Trophoblast cell (in vitro differentiated cells and primary cell): Measurements from ENCODE around the gene TP53TG5.

Source experiments
- DNase-seq, 2 donors: peaks; one replicate each; pipeline ENCODE4 v3.0.0-alpha.2; 2016
- H2AFZ ChIP-seq: 2 replicates; pipeline ENCODE4 v1.6.1; 2013; ENCODE audit warnings: low read length, moderate library complexity, mild to moderate bottlenecking; ENCODE audit not compliant: insufficient read depth, poor library complexity
- H2AK5ac ChIP-seq: 2 replicates; pipeline ENCODE4 v1.6.1; 2013; ENCODE audit warnings: mild to moderate bottlenecking, low read length
- H2BK120ac ChIP-seq: 2 replicates; pipeline ENCODE4 v1.6.1; 2013; ENCODE audit warnings: low read length, mild to moderate bottlenecking, moderate library complexity; ENCODE audit not compliant: insufficient read depth, poor library complexity
- H2BK12ac ChIP-seq: 2 replicates; pipeline ENCODE4 v1.6.1; 2013; ENCODE audit warnings: mild to moderate bottlenecking, low read length, moderate library complexity
- H2BK5ac ChIP-seq: 2 replicates; pipeline ENCODE4 v1.6.1; 2013; ENCODE audit warnings: low read length, low read depth, moderate library complexity, mild to moderate bottlenecking; ENCODE audit not compliant: poor library complexity
- H3K14ac ChIP-seq: 2 replicates; pipeline ENCODE4 v1.6.1; 2013; ENCODE audit warnings: mild to moderate bottlenecking, low read length
- H3K18ac ChIP-seq: 2 replicates; pipeline ENCODE4 v1.6.1; 2013; ENCODE audit warnings: mild to moderate bottlenecking, low read length
- H3K23ac ChIP-seq: 2 replicates; pipeline ENCODE4 v1.6.1; 2013; ENCODE audit warnings: low read length
- H3K27ac ChIP-seq: 2 replicates; pipeline ENCODE4 v1.5.1; 2013; ENCODE audit warnings: low read depth, mild to moderate bottlenecking, inconsistent platforms, low read length, moderate library complexity
- H3K27me3 ChIP-seq: 2 replicates; pipeline ENCODE4 v1.6.1; 2013; ENCODE audit warnings: inconsistent platforms, mild to moderate bottlenecking, low read length, moderate library complexity; ENCODE audit not compliant: insufficient read depth
- H3K36me3 ChIP-seq, 2 experiments: 1 replicate in 1 of 2; 2 replicates in 1 of 2; pipeline ENCODE4 v1.6.1; 2013; ENCODE audit warnings: low read length in 2 of 2, mild to moderate bottlenecking in 2 of 2, moderate library complexity in 1 of 2; ENCODE audit not compliant: insufficient read depth in 2 of 2, control insufficient read depth in 1 of 2
- H3K4ac ChIP-seq: 2 replicates; pipeline ENCODE4 v1.6.1; 2013; ENCODE audit warnings: low read depth, mild to moderate bottlenecking, low read length, moderate library complexity
- H3K4me1 ChIP-seq, 2 experiments: 1 replicate in 1 of 2; 2 replicates in 1 of 2; pipeline ENCODE4 v1.6.1; 2013; ENCODE audit warnings: low read length in 2 of 2, mild to moderate bottlenecking in 2 of 2, moderate library complexity in 1 of 2; ENCODE audit not compliant: insufficient read depth in 2 of 2, control insufficient read depth in 1 of 2
- H3K4me2 ChIP-seq: 2 replicates; pipeline ENCODE4 v1.6.1; 2013; ENCODE audit warnings: inconsistent platforms, mild to moderate bottlenecking, low read length, moderate library complexity
- H3K4me3 ChIP-seq: 2 replicates; pipeline ENCODE4 v1.5.1; 2013; ENCODE audit warnings: mild to moderate bottlenecking, low read depth, low read length, inconsistent platforms
- H3K79me1 ChIP-seq: one replicate; pipeline ENCODE4 v1.6.1; 2013; ENCODE audit warnings: low read length
- H3K79me2 ChIP-seq: 2 replicates; pipeline ENCODE4 v1.6.1; 2013; ENCODE audit warnings: low read length, mild to moderate bottlenecking; ENCODE audit not compliant: control insufficient read depth, insufficient read depth, poor library complexity
- H3K9ac ChIP-seq: 2 replicates; pipeline ENCODE4 v1.6.1; 2013; ENCODE audit warnings: mild to moderate bottlenecking, low read length
- H3K9me3 ChIP-seq: 2 replicates; pipeline ENCODE4 v1.6.1; 2013; ENCODE audit warnings: low read depth, mild to moderate bottlenecking, control low read depth, inconsistent platforms, low read length; ENCODE audit not compliant: insufficient read depth
- H4K12ac ChIP-seq: 2 replicates; pipeline ENCODE4 v1.6.1; 2013; ENCODE audit warnings: low read depth, mild to moderate bottlenecking, low read length, moderate library complexity
- H4K8ac ChIP-seq: 2 replicates; pipeline ENCODE4 v1.6.1; 2013; ENCODE audit warnings: low read depth, mild to moderate bottlenecking, low read length, moderate library complexity
- H4K91ac ChIP-seq: one replicate; pipeline ENCODE4 v1.6.1; 2013; ENCODE audit warnings: low read depth, mild to moderate bottlenecking, low read length, moderate library complexity
- WGBS: extraction: QIAGEN DNeasy Blood & Tissue Kit; methylation state at CpG from one replicate; pipeline ENCODE4 v1.1.7; 2013; ENCODE audit warnings: missing lambda C conversion rate; ENCODE audit not compliant: insufficient read length, insufficient coverage; ENCODE audit errors: extremely low coverage; 5-methylcytosine and 5-hydroxymethylcytosine counted together

The TP53TG5 gene

GRCh38 chr20:45359069-45359405 lies 19.1 kb downstream of the TP53TG5 start:
- no peaks in the 10 kb centered on the region for H3K36me3 ChIP-seq
- no peaks in the 10 kb centered on the region for H3K9me3 ChIP-seq
- H4K91ac ChIP-seq, result peak overlapping the region; percentile 92
- H3K18ac ChIP-seq, result peak overlapping the region; percentile 51
- no CpG with 5 or more reads among the region's 7 CpGs for WGBS
- H2BK12ac ChIP-seq, result peak overlapping the region; percentile 94
- H3K4ac ChIP-seq, result no peak overlapping the region
- H3K4me2 ChIP-seq, result no peak overlapping the region
- H2BK120ac ChIP-seq, result peak overlapping the region; percentile 73
- H4K8ac ChIP-seq, result peak overlapping the region; percentile 39
- no peak for DNase-seq
- peak overlapping the region; percentile 78 for H3K27ac ChIP-seq
- peaks cover 26% of the 10 kb centered on the region for H3K79me1 ChIP-seq
- H3K23ac ChIP-seq, result no peak overlapping the region
- H2AFZ ChIP-seq, result no peak overlapping the region
- H3K14ac ChIP-seq, result peak overlapping the region; percentile 39
- peaks cover 29 to 31% of the 10 kb centered on the region in 2 experiments for H3K4me1 ChIP-seq
- peak overlapping the region; percentile 85 for H2AK5ac ChIP-seq
- H3K9ac ChIP-seq, result no peak overlapping the region
- H2BK5ac ChIP-seq, result peak overlapping the region; percentile 88
- no peak overlapping the region for H4K12ac ChIP-seq
- H3K4me3 ChIP-seq, result no peak overlapping the region
- H3K79me2 ChIP-seq, result peaks cover 7% of the 10 kb centered on the region
- no peaks in the 10 kb centered on the region for H3K27me3 ChIP-seq

DNA sequence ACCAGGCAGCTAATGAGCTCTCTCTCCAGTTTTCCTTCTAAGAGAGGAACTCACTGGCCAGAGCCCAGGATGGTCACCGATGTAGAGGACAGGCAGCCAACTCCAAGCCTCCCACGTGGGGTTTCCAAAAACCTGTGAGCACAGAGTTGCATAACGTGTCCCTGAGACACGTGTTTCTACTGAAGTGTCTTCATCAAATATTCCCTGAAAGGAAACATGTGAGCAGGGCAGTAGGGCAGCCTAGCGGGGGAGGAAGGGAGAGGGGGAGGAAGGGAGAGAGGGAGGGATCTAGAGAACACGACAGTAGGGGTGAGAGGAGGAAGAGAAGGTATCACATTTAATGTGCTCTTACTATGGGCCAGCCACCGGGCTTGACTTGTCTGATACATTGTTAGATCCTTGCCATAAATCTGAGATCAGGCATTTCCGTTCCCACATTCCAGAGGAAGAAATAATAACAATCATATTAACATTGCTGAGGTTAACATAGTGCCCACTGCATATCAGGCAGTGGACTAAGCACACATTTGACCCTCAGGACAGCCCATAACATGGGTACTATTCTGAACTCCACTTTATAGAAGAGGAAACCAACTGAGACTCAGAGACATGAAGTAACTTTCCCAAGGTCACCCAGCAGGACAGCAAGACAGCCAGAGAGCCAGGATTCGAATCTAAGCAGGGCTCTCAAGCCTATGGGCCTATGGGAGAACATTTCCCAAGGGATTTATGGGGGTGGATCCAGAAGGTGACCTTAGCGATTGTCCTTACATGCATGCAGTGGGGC lies 19.6 kb downstream of the TP53TG5 start:
- DNase-seq, result peak in 1 of 2 donors; percentile 38
- peaks cover 26% of the 10 kb centered on the region for H3K79me1 ChIP-seq
- no peak overlapping the region for H3K9ac ChIP-seq
- no peak overlapping the region for H3K4ac ChIP-seq
- no CpG with 5 or more reads among the region's 10 CpGs for WGBS
- H3K18ac ChIP-seq, result peak overlapping the region; percentile 51
- peak overlapping the region; percentile 92 for H4K91ac ChIP-seq
- peaks cover 3% of the 10 kb centered on the region for H3K79me2 ChIP-seq
- no peak overlapping the region for H4K8ac ChIP-seq
- no peak overlapping the region for H3K4me3 ChIP-seq
- H3K4me1 ChIP-seq, result peaks cover 27 to 31% of the 10 kb centered on the region in 2 experiments
- peak overlapping the region; percentile 73 for H2BK120ac ChIP-seq
- H2BK12ac ChIP-seq, result peak overlapping the region; percentile 94
- peak overlapping the region; percentile 6 for H2BK5ac ChIP-seq
- no peaks in the 10 kb centered on the region for H3K27me3 ChIP-seq
- no peaks in the 10 kb centered on the region for H3K9me3 ChIP-seq
- H4K12ac ChIP-seq, result no peak overlapping the region
- peak overlapping the region; percentile 85 for H2AK5ac ChIP-seq
- peak overlapping the region; percentile 39 for H3K14ac ChIP-seq
- H3K36me3 ChIP-seq, result no peaks in the 10 kb centered on the region
- H3K4me2 ChIP-seq, result no peak overlapping the region
- no peak overlapping the region for H3K27ac ChIP-seq
- peak overlapping the region; percentile 10 for H2AFZ ChIP-seq
- no peak overlapping the region for H3K23ac ChIP-seq

DNA sequence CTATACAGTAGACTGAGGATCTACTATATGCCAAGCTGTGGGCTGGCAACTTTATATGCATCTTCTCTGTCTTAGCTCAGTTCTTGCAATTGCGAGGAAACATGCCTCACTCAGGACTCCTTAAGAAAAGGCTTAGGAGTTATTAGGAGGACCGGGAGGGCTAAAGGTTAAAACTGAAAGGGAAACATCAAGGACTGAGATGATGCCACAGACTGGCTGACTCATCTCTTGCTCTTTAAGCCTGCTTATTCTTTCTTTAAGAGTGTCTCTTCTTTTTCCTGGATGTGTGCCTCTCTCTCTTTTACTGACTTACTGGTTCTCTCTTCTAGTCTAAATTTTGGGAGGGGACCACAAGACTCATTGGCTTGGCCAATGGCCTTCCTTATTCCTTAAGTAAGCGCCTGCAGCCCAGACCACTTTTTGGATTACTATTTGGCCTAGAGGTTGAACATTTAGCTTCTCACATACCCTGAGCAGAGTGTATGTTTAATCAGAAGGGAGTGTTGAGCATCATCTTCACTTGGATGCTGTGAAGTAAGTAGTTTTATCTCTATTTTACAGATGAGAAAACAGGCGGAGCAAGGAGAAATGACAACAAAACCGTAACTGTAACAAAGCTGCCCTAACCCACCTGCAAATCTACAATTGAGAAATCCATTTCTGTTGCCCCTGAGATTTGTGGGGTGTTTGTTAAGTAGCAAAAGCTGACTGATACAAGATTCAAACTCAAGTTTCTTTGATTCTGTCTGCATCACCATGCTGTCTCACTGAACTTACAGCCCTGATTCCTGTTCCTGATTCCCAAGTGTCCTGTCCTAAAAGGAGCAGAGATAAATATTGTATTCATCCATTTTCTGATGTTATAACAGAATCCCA lies 22.7 kb downstream of the TP53TG5 start:
- Histone ChIP-seq H2AFZ (no peak overlapping the region), H3K18ac (no peak overlapping the region), H3K23ac (no peak overlapping the region), H3K27ac (no peak overlapping the region), H3K79me1 (peaks cover 17% of the 10 kb centered on the region), H4K8ac (no peak overlapping the region), H2BK5ac (no peak overlapping the region), H2AK5ac (no peak overlapping the region), H3K79me2 (peaks cover 2% of the 10 kb centered on the region), H3K4ac (no peak overlapping the region), H4K12ac (no peak overlapping the region), H3K4me2 (no peak overlapping the region), H3K14ac (no peak overlapping the region), H3K4me1 (peaks cover 21 to 28% of the 10 kb centered on the region in 2 experiments), H2BK12ac (peak overlapping the region; percentile 34), H3K4me3 (no peak overlapping the region), H3K9me3 (no peaks in the 10 kb centered on the region), H4K91ac (no peak overlapping the region), H3K27me3 (no peaks in the 10 kb centered on the region), H3K36me3 (no peaks in the 10 kb centered on the region), H3K9ac (no peak overlapping the region), H2BK120ac (no peak overlapping the region)
- DNase-seq, result peak; percentile 24 to 32
- no CpG with 5 or more reads among the region's 5 CpGs for WGBS

GRCh38 chr20:45354423-45355208 lies 23.5 kb downstream of the TP53TG5 start:
- Histone ChIP-seq H3K9me3 (no peaks in the 10 kb centered on the region), H3K4me2 (no peak overlapping the region), H3K18ac (no peak overlapping the region), H3K27ac (no peak overlapping the region), H3K23ac (no peak overlapping the region), H3K79me1 (peaks cover 14% of the 10 kb centered on the region), H3K4me3 (no peak overlapping the region), H2BK5ac (no peak overlapping the region), H3K9ac (no peak overlapping the region), H3K14ac (no peak overlapping the region), H3K36me3 (no peaks in the 10 kb centered on the region), H3K27me3 (no peaks in the 10 kb centered on the region), H3K4me1 (peaks cover 20 to 21% of the 10 kb centered on the region in 2 experiments), H2BK12ac (no peak overlapping the region), H2BK120ac (no peak overlapping the region), H2AFZ (no peak overlapping the region), H3K4ac (no peak overlapping the region), H4K12ac (no peak overlapping the region), H4K91ac (no peak overlapping the region), H4K8ac (no peak overlapping the region), H3K79me2 (peaks cover 2% of the 10 kb centered on the region), H2AK5ac (no peak overlapping the region)
- WGBS, result 100% methylated on average over 1 of the region's 9 CpGs
- peak; percentile 34 to 44 for DNase-seq
